ENCODE results near the gene PTPN7.

Gene PTPN7

GRCh38 chr1:202165267-202165941 is 5.0 kb upstream of the PTPN7 start:
- peak; percentile 82 for DNase-seq

- DNase-seq, result peak; percentile 81
These were observed 4.1 kb upstream of the PTPN7 start for GRCh38 chr1:202164271-202165037.

GRCh38 chr1:202163281-202164270 is 3.2 kb upstream of the PTPN7 start:
- DNase-seq, result peak; percentile 66

GRCh38 chr1:202162418-202163280 is 2.2 kb upstream of the PTPN7 start:
- DNase-seq, result peak; percentile 70

GRCh38 chr1:202162047-202162417 is 1.6 kb upstream of the PTPN7 start:
- DNase-seq, result peak; percentile 84

GRCh38 chr1:202161151-202162046 is 997 bp upstream of the PTPN7 start:
- peak; percentile 68 for DNase-seq

- DNase-seq, result peak; percentile 89
These were observed 649 bp downstream of the PTPN7 start for GRCh38 chr1:202159534-202160371.

GRCh38 chr1:202158810-202159533 is 1.4 kb downstream of the PTPN7 start:
- DNase-seq, result peak; percentile 71

GRCh38 chr1:202157945-202158344 is 2.5 kb downstream of the PTPN7 start:
- DNase-seq, result no peak

GRCh38 chr1:202156590-202156989 is 3.8 kb downstream of the PTPN7 start:
- no peak for DNase-seq

GRCh38 chr1:202155478-202156021 is 4.9 kb downstream of the PTPN7 start:
- DNase-seq, result no peak

GRCh38 chr1:202154766-202155477 is 5.5 kb downstream of the PTPN7 start:
- peak; percentile 69 for DNase-seq

- no peak for DNase-seq
These were observed 6.1 kb downstream of the PTPN7 start for GRCh38 chr1:202154148-202154765.

- no peak for DNase-seq
These were observed 7.1 kb downstream of the PTPN7 start for GRCh38 chr1:202153284-202153683.

GRCh38 chr1:202152399-202152798 is 8.0 kb downstream of the PTPN7 start:
- no peak for DNase-seq

- no peak for DNase-seq
These were observed 9.4 kb downstream of the PTPN7 start for GRCh38 chr1:202151045-202151444.

GRCh38 chr1:202150602-202151001 is 9.8 kb downstream of the PTPN7 start:
- no peak for DNase-seq

GRCh38 chr1:202150187-202150586 is 10.2 kb downstream of the PTPN7 start:
- no peak for DNase-seq

Data from activated CD8-positive, alpha-beta memory T cell treated with anti-CD3 and anti-CD28 coated beads for 24 hours (primary cell).